Neural progenitor cell (in vitro differentiated cells): ENCODE data around the gene TCTA. TPM values are rescaled to one million over a fixed set of nuclear protein-coding genes. Genes with fewer than 3 reads are reported as not detected.
A peak's percentile ranks its signal among the peaks of the same experiment; 100 is the strongest.

Experiments used
- DNase-seq: peaks from one replicate; pipeline ENCODE4 v3.0.0-alpha.2; 2016; ENCODE audit warnings: low spot score
- H2AFZ ChIP-seq: fragments of 200-600 bp; sonication (generic); replicated peaks from 2 replicates; pipeline ENCODE4 v1.6.1; 2016; ENCODE audit warnings: antibody characterized with exemption
- H3F3A ChIP-seq: fragments of 200-600 bp; sonication (generic); 2 replicates; pipeline ENCODE4 v1.6.1; 2016; ENCODE audit warnings: antibody characterized with exemption, low read depth
- H3K27ac ChIP-seq: fragments of 200-600 bp; sonication (generic); 2 replicates; pipeline ENCODE4 v1.5.1; 2016; ENCODE audit warnings: mild to moderate bottlenecking
- H3K27me3 ChIP-seq: fragments of 200-600 bp; sonication (generic); 2 replicates; pipeline ENCODE4 v1.6.1; 2016; ENCODE audit warnings: mild to moderate bottlenecking, moderate library complexity
- H3K36me3 ChIP-seq: fragments of 200-600 bp; sonication (generic); 2 replicates; pipeline ENCODE4 v1.5.1; 2016
- H3K4me1 ChIP-seq: fragments of 200-600 bp; sonication (generic); 2 replicates; pipeline ENCODE4 v1.6.1; 2016; ENCODE audit warnings: mixed run types
- H3K4me2 ChIP-seq: fragments of 200-600 bp; sonication (generic); 2 replicates; pipeline ENCODE4 v1.6.1; 2016
- H3K4me3 ChIP-seq: fragments of 200-600 bp; sonication (generic); 2 replicates; pipeline ENCODE4 v1.5.1; 2016
- H3K79me2 ChIP-seq: fragments of 200-600 bp; sonication (generic); 2 replicates; pipeline ENCODE4 v1.6.1; 2016; ENCODE audit warnings: low read depth
- H3K9ac ChIP-seq: fragments of 200-600 bp; sonication (generic); 2 replicates; pipeline ENCODE4 v1.6.1; 2016
- H3K9me3 ChIP-seq: fragments of 200-600 bp; sonication (generic); 2 replicates; pipeline ENCODE4 v1.5.1; 2016; ENCODE audit warnings: low read depth
- H4K20me1 ChIP-seq: fragments of 200-600 bp; sonication (generic); 2 replicates; pipeline ENCODE4 v1.6.1; 2016; ENCODE audit warnings: low read depth
- H3K27ac Mint-ChIP-seq: 3 replicates; pipeline ENCODE4 v1.8.0; 2021; ENCODE audit warnings: mixed read lengths
- H3K27me3 Mint-ChIP-seq: 2 replicates; pipeline ENCODE4 v1.8.0; 2022; ENCODE audit warnings: low read depth, mild to moderate bottlenecking, inconsistent platforms, moderate library complexity, mixed read lengths; ENCODE audit not compliant: insufficient read depth
- H3K36me3 Mint-ChIP-seq: 3 replicates; pipeline ENCODE4 v1.8.0; 2021; ENCODE audit warnings: mixed read lengths
- H3K4me1 Mint-ChIP-seq: 3 replicates; pipeline ENCODE4 v1.8.0; 2021; ENCODE audit warnings: mixed read lengths
- H3K4me3 Mint-ChIP-seq: 3 replicates; pipeline ENCODE4 v1.8.0; 2021; ENCODE audit warnings: mild to moderate bottlenecking, moderate library complexity, mixed read lengths
- H3K9me3 Mint-ChIP-seq: 3 replicates; pipeline ENCODE4 v1.8.0; 2020; ENCODE audit warnings: mixed read lengths
- EZH2 ChIP-seq: fragments of 200-600 bp; sonication (generic); IDR thresholded peaks from 2 replicates; pipeline ENCODE4 v1.6.1; 2017; ENCODE audit warnings: antibody characterized with exemption, mild to moderate bottlenecking, moderate library complexity
- EZH2phosphoT487 ChIP-seq: fragments of 200-600 bp; sonication (generic); IDR thresholded peaks from 2 replicates; pipeline ENCODE4 v1.6.1; 2017; ENCODE audit warnings: antibody characterized with exemption
- total RNA-seq: library from RNA; depleted of rRNA; stranded (reverse); fragments of >200 nt; gene quantifications from 2 replicates; pipeline ENCODE4 v1.2.3, GENCODE V29; 2015; ENCODE audit warnings: low replicate concordance
- TF ChIP-seq, protein P1 (sequence below): fragments of 200-600 bp; sonication (generic); IDR thresholded peaks from 2 replicates; pipeline ENCODE4 v1.5.1; 2017; ENCODE audit warnings: antibody characterized with exemption, mild to moderate bottlenecking

TCTA gene
- 1.4 and 5.2 TPM in 2 replicates for total RNA-seq

DNA sequence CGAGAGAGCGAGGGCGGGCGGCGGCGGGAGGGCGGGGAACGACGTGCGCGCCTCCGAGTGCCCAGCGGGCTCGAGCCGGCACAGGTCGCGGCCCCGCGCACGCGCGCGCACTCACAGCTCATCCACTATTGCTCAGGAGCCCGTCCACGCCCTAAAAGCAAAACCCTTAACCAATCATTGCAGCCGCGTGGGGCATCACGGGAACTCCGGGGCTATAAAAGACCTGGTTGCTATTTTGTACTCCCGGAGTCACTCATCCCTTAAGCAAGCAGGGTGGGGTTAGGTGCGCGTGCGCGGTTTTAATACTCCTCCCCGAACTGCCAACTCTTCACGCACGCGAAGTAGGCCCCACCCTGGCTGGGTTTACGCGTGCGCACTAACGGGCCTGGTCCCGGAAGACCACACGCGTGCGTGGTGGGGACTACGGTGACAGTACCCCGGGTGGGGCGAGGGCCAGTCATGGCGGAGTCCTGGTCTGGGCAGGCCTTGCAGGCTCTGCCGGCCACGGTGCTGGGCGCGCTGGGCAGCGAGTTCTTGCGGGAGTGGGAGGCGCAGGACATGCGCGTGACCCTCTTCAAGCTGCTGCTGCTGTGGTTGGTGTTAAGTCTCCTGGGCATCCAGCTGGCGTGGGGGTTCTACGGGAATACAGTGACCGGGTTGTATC, at the start of gene TCTA, which contains the start of gene RHOA:
TSS of gene TCTA (plus strand) at position 456 of the 664 bp plus-strand sequence. CDS start at position 460, 4 bp downstream.
TSS of gene RHOA (minus strand) at position 9 of the 664 bp plus-strand sequence. CDS start 36,387 bp downstream, outside the sequence.
- Histone ChIP-seq H3K9me3 (no peaks in the 10 kb centered on the region), H3K27ac (peak within 1 kb of the TSS; percentile 92), H3K79me2 (peaks cover 50% of the 10 kb centered on the region), H3K36me3 (no peaks in the 10 kb centered on the region), H3K27me3 (no peaks in the 10 kb centered on the region), H3K4me3 (peak within 1 kb of the TSS; percentile 84), H3K4me1 (peaks cover 12% of the 10 kb centered on the region), H3F3A (peaks cover 15% of the 10 kb centered on the region), H2AFZ (peak within 1 kb of the TSS; percentile 22), H4K20me1 (peaks cover 43% of the 10 kb centered on the region), H3K4me2 (peak within 1 kb of the TSS; percentile 89), H3K9ac (peak within 1 kb of the TSS; percentile 87)
- Mint-ChIP-seq H3K27me3 (peaks cover 4% of the 10 kb centered on the region), H3K27ac (peak within 1 kb of the TSS; percentile 90), H3K4me1 (peaks cover 30% of the 10 kb centered on the region), H3K36me3 (peaks cover 2% of the 10 kb centered on the region), H3K9me3 (no peaks in the 10 kb centered on the region), H3K4me3 (peak within 1 kb of the TSS; percentile 92)
- TF ChIP-seq EZH2 (no peak), EZH2phosphoT487 (no peak)
- TF ChIP-seq, protein P1, sequence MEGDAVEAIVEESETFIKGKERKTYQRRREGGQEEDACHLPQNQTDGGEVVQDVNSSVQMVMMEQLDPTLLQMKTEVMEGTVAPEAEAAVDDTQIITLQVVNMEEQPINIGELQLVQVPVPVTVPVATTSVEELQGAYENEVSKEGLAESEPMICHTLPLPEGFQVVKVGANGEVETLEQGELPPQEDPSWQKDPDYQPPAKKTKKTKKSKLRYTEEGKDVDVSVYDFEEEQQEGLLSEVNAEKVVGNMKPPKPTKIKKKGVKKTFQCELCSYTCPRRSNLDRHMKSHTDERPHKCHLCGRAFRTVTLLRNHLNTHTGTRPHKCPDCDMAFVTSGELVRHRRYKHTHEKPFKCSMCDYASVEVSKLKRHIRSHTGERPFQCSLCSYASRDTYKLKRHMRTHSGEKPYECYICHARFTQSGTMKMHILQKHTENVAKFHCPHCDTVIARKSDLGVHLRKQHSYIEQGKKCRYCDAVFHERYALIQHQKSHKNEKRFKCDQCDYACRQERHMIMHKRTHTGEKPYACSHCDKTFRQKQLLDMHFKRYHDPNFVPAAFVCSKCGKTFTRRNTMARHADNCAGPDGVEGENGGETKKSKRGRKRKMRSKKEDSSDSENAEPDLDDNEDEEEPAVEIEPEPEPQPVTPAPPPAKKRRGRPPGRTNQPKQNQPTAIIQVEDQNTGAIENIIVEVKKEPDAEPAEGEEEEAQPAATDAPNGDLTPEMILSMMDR = no peak
- DNase-seq = peak; percentile 98

- no peak overlapping the region for H3K4me2 ChIP-seq
- H3K27ac ChIP-seq = no peak overlapping the region
- peaks cover 11% of the 10 kb centered on the region for H3K36me3 ChIP-seq
- Mint-ChIP-seq H3K27ac (no peak overlapping the region), H3K36me3 (peaks cover 24% of the 10 kb centered on the region), H3K9me3 (no peaks in the 10 kb centered on the region), H3K27me3 (no peaks in the 10 kb centered on the region), H3K4me3 (no peak overlapping the region), H3K4me1 (peaks cover 11% of the 10 kb centered on the region)
- H3K9ac ChIP-seq = no peak overlapping the region
- no peaks in the 10 kb centered on the region for H3K27me3 ChIP-seq
- no peak overlapping the region for H2AFZ ChIP-seq
- no peaks in the 10 kb centered on the region for H3K9me3 ChIP-seq
- H3F3A ChIP-seq = peaks cover 30% of the 10 kb centered on the region
- H3K79me2 ChIP-seq = peaks cover 4% of the 10 kb centered on the region
- DNase-seq = no peak
- no peak overlapping the region for H3K4me3 ChIP-seq
- no peak for TF ChIP-seq EZH2
- TF ChIP-seq, protein P1 = no peak
- TF ChIP-seq EZH2phosphoT487 = no peak
- no peaks in the 10 kb centered on the region for H4K20me1 ChIP-seq
- peaks cover 10% of the 10 kb centered on the region for H3K4me1 ChIP-seq
These were observed 49.7 kb upstream of the TCTA start for GRCh38 chr3:49362561-49362960.

DNA sequence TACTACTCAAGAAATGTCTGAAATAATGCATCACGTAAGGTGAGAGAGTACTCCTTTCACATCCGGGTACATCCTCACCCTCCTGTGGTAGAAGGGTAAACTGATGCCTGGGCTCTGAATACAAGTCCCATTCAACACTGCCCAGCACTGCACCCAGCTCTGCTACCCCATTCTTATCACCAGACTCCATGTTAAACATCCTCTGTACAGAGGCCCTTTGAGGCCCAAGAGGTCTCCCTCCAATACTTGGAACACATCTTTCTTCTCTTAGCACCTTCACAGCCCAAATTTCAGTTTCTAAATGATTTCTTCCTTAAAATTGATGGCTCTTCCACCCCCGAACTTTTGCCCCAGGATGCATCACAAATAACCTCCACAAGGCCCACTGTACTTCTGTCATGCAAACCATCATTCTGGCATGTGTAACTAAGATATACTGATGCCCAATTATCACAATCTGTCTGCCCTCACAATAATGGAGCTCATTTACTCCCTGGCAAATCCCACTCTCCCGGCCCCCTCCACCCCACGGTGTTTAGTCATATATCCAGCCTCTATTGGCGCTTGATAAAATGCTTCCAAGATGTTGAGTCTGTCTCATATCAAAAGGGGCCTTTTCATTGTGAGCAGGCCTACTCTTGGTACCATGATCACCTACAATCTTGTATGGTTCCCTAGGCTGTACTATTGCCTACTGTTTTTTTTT, 41.5 kb upstream of the TCTA start:
- TF ChIP-seq EZH2 = no peak
- TF ChIP-seq EZH2phosphoT487 = no peak
- TF ChIP-seq, protein P1 = no peak
- H3K27me3 Mint-ChIP-seq = no peaks in the 10 kb centered on the region
- DNase-seq = no peak
- no peak overlapping the region for H3K9ac ChIP-seq
- no peaks in the 10 kb centered on the region for H3K9me3 Mint-ChIP-seq
- H3K9me3 ChIP-seq = no peaks in the 10 kb centered on the region
- peaks cover 21% of the 10 kb centered on the region for H4K20me1 ChIP-seq
- no peak overlapping the region for H3K4me2 ChIP-seq
- no peak overlapping the region for H2AFZ ChIP-seq
- H3F3A ChIP-seq = peaks cover 2% of the 10 kb centered on the region
- H3K27me3 ChIP-seq = no peaks in the 10 kb centered on the region
- peaks cover 58% of the 10 kb centered on the region for H3K79me2 ChIP-seq
- peaks cover 4% of the 10 kb centered on the region for H3K4me1 Mint-ChIP-seq
- peaks cover 40% of the 10 kb centered on the region for H3K36me3 Mint-ChIP-seq
- no peak overlapping the region for H3K27ac Mint-ChIP-seq
- no peak overlapping the region for H3K4me3 Mint-ChIP-seq
- no peaks in the 10 kb centered on the region for H3K4me1 ChIP-seq
- no peak overlapping the region for H3K4me3 ChIP-seq
- peaks cover 4% of the 10 kb centered on the region for H3K36me3 ChIP-seq
- no peak overlapping the region for H3K27ac ChIP-seq
